DND-41 (cell line): Measurements from ENCODE around the gene ITGB1BP1.

Experiments
- CTCF ChIP-seq: IDR thresholded peaks from 2 replicates; pipeline ENCODE4 v1.5.1; 2012; ENCODE audit warnings: borderline replicate concordance, low read length, moderate library complexity, mild to moderate bottlenecking; ENCODE audit not compliant: poor library complexity, severe bottlenecking; ENCODE audit errors: extremely low read depth
- EZH2 ChIP-seq: IDR thresholded peaks from 3 replicates; pipeline ENCODE4 v1.6.1; 2012; ENCODE audit warnings: borderline replicate concordance, low read depth, mild to moderate bottlenecking, moderate library complexity, low read length, inconsistent platforms; ENCODE audit not compliant: severe bottlenecking

DNA sequence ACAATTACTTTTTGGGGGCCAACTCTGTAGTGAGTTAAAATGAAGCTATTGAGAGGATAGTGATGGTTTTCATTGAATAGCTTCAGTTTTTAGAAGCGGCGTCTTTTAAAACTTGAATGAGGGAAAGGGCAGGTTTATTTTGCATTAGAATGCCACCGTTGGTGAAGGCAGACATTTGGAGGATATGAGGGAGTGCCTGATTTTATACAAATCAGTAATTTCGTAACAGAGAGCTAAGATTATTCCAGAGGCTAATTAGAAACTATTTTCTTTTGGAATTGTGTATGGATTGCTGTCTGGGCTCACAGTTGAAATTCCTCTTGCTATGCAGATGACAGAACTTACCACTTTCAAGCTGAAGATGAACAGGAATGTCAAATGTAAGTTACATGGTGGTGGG lies 67.6 kb downstream of the ITGB1BP1 start:
- TF ChIP-seq CTCF (no peak), EZH2 (no peak)
